Measurements from ENCODE around the gene CTR9. TPM values are rescaled to one million over a fixed set of nuclear protein-coding genes. Genes with fewer than 3 reads are reported as not detected.

Gene CTR9
- total and polyA plus RNA-seq, 9 of the 15 experiments (the other 6 are each of a cell fraction or from before 2014, with no cell fraction given), result 25.4 to 79.3 (median 47.3) TPM

GRCh38 chr11:10750838-10751580 is at the start of gene CTR9 (continued):
- 0 out of 2 replicates have a peak, but pooled peaks have one; percentile 8 for TF ChIP-seq RREB1 (CRISPR knock-in tag; IDR thresholded peaks at IDR 0.05)
- no peak; the same call in 1 of the 2 replicates for TF ChIP-seq FOXJ2 (tag; IDR thresholded peaks at IDR 0.05)
- TF ChIP-seq EP300 (IDR thresholded peaks at IDR 0.05; ENCODE audit: low read length), result peak; percentile 26; the same call in 1 of the 2 replicates
- TF ChIP-seq FUS (optimal IDR thresholded peaks at IDR 0.05; ENCODE audit: low read depth, low read length), result no peak
- TF ChIP-seq EGR1 (conservative IDR thresholded peaks at IDR 0.05), result peak; percentile 22; the same call in 1 of the 2 replicates
- TF ChIP-seq ATF7 (IDR thresholded peaks at IDR 0.05), result peak; percentile 81
- TF ChIP-seq BRCA1 (IDR thresholded peaks at IDR 0.05), result no peak
- TF ChIP-seq BRCA1 (CRISPR knock-in tag; IDR thresholded peaks at IDR 0.05), result no peak
- no peak for TF ChIP-seq RFX7 (CRISPR knock-in tag; IDR thresholded peaks at IDR 0.05)
- no peak for TF ChIP-seq RUNX1 (IDR thresholded peaks at IDR 0.05; ENCODE audit: low read depth)
- TF ChIP-seq FOXK1 (CRISPR knock-in tag; IDR thresholded peaks at IDR 0.05; ENCODE audit: borderline replicate concordance), result peak; percentile 90; the same call in 1 of the 2 replicates
- 0 out of 2 replicates have a peak, but pooled peaks have one; percentile 28 for TF ChIP-seq ZBTB43 (CRISPR knock-in tag; IDR thresholded peaks at IDR 0.05)
- TF ChIP-seq CAMTA2 (CRISPR knock-in tag; conservative IDR thresholded peaks at IDR 0.05), result no peak
- TF ChIP-seq ZNF644 (tag; IDR thresholded peaks at IDR 0.05; ENCODE audit: low read depth), result no peak
